Activated T-cell treated with anti-CD3 and anti-CD28 coated beads, Interleukin-2, amount 50 U/mL, for 72 hours (primary cell): Measurements from ENCODE around the gene HSPA12B. TPM values are rescaled to one million over a fixed set of nuclear protein-coding genes. Genes with fewer than 3 reads are reported as not detected.
A peak's percentile ranks its signal among the peaks of the same experiment; 100 is the strongest.
"Not testable (repeated sequence)": the region's sequence is repeated elsewhere in the genome, so short reads cannot be mapped to it uniquely, and the experiment has no call there.

Source experiments
- ATAC-seq, 2 donors: fragments of 150-1000 bp; cut with Tn5 transposase; replicated peaks in 1 of 2; 2 replicates each; pipeline ENCODE4 v1.10.0; 2021; ENCODE audit warnings: moderate library complexity in 2 of 2, mild to moderate bottlenecking in 1 of 2
- DNase-seq, 2 donors: peaks; one replicate each; pipeline ENCODE4 v3.0.0; 2021 to 2022; ENCODE audit warnings: mixed read lengths in 1 of 2
- H3K27ac Mint-ChIP-seq: one replicate; pipeline ENCODE4 v1.8.0; 2022; ENCODE audit warnings: mild to moderate bottlenecking, moderate library complexity, mixed read lengths
- H3K27me3 Mint-ChIP-seq: one replicate; pipeline ENCODE4 v1.8.0; 2022; ENCODE audit warnings: low read depth, mixed read lengths
- H3K36me3 Mint-ChIP-seq, 2 donors: one replicate each; pipeline ENCODE4 v1.8.0; 2022; ENCODE audit warnings: mixed read lengths in 2 of 2, mild to moderate bottlenecking in 1 of 2; ENCODE audit not compliant: insufficient read depth in 2 of 2
- H3K4me1 Mint-ChIP-seq: one replicate; pipeline ENCODE4 v1.8.0; 2022; ENCODE audit warnings: low read depth, mixed read lengths
- H3K4me3 Mint-ChIP-seq, 2 donors: one replicate each; pipeline ENCODE4 v1.8.0; 2022; ENCODE audit warnings: mild to moderate bottlenecking in 2 of 2, mixed read lengths in 2 of 2, moderate library complexity in 2 of 2
- H3K9me3 Mint-ChIP-seq, 2 donors: one replicate each; pipeline ENCODE4 v1.8.0; 2022; ENCODE audit warnings: mixed read lengths in 2 of 2
- total RNA-seq, 2 donors: library from RNA; stranded (reverse); gene quantifications; one replicate each; pipeline ENCODE4 v1.2.3, GENCODE V29; 2022

HSPA12B gene
- total RNA-seq, 2 donors from 2014 or later: not detected

GRCh38 chr20:3787324-3788014, 55.0 kb downstream of the HSPA12B start:
- Mint-ChIP-seq H3K4me3 (peak overlapping the region; percentile 50 to 64), H3K4me1 (peaks cover 48% of the 10 kb centered on the region), H3K9me3 (no peaks in the 10 kb centered on the region), H3K27ac (peak overlapping the region; percentile 16), H3K27me3 (no peaks in the 10 kb centered on the region), H3K36me3 (peaks cover 2% of the 10 kb centered on the region in 2 donors)
- DNase-seq (no peak), ATAC-seq (no peak)

- Mint-ChIP-seq H3K4me3 (peak overlapping the region; percentile 27 to 48), H3K36me3 (peaks cover 2% of the 10 kb centered on the region in 2 donors), H3K4me1 (peaks cover 38% of the 10 kb centered on the region), H3K27ac (no peak overlapping the region), H3K27me3 (no peaks in the 10 kb centered on the region), H3K9me3 (no peaks in the 10 kb centered on the region)
- ATAC-seq (no peak), DNase-seq (no peak)
These were observed 56.2 kb downstream of the HSPA12B start for GRCh38 chr20:3788685-3789155.

- H3K9me3 Mint-ChIP-seq, H3K27me3 Mint-ChIP-seq, H3K27ac Mint-ChIP-seq, H3K36me3 Mint-ChIP-seq, DNase-seq, ATAC-seq: not testable (repeated sequence)
- H3K4me3 Mint-ChIP-seq: peak overlapping the region; percentile 27 to 48
- peaks cover 33% of the 10 kb centered on the region for H3K4me1 Mint-ChIP-seq
These were observed 56.7 kb downstream of the HSPA12B start for GRCh38 chr20:3789201-3789600.

GRCh38 chr20:3794168-3794567, 61.7 kb downstream of the HSPA12B start:
- not testable (repeated sequence) for ATAC-seq, DNase-seq, H3K9me3 Mint-ChIP-seq, H3K27ac Mint-ChIP-seq, H3K27me3 Mint-ChIP-seq, H3K4me3 Mint-ChIP-seq
- Mint-ChIP-seq H3K4me1 (peaks cover 35% of the 10 kb centered on the region), H3K36me3 (peaks cover 2 to 12% of the 10 kb centered on the region in 2 donors)

- H3K4me3 Mint-ChIP-seq: peak overlapping the region; percentile 94 to 96
- H3K9me3 Mint-ChIP-seq: no peaks in the 10 kb centered on the region
- no peak for DNase-seq
- no peaks in the 10 kb centered on the region for H3K27me3 Mint-ChIP-seq
- peaks cover 2 to 12% of the 10 kb centered on the region in 2 donors for H3K36me3 Mint-ChIP-seq
- no peak for ATAC-seq
- peaks cover 38% of the 10 kb centered on the region for H3K4me1 Mint-ChIP-seq
- peak overlapping the region; percentile 89 for H3K27ac Mint-ChIP-seq
These were observed 62.4 kb downstream of the HSPA12B start for GRCh38 chr20:3794701-3795420.

GRCh38 chr20:3795511-3796468, 63.3 kb downstream of the HSPA12B start, which contains the start of gene CDC25B:
Gene CDC25B, plus strand, starts transcription at chr20:3796310. Its CDS starts 222 bp downstream, at chr20:3796532.
- peak; percentile 89 to 91 for DNase-seq
- Mint-ChIP-seq H3K27me3 (no peaks in the 10 kb centered on the region), H3K4me1 (peaks cover 46% of the 10 kb centered on the region), H3K27ac (peak within 1 kb of the TSS; percentile 95), H3K4me3 (peak within 1 kb of the TSS; percentile 94 to 96), H3K9me3 (no peaks in the 10 kb centered on the region), H3K36me3 (peaks cover 6 to 17% of the 10 kb centered on the region in 2 donors)
- peak; percentile 82 to 86 for ATAC-seq

- Mint-ChIP-seq H3K27me3 (no peaks in the 10 kb centered on the region), H3K27ac (peak overlapping the region; percentile 95), H3K9me3 (no peaks in the 10 kb centered on the region), H3K4me3 (peak overlapping the region; percentile 94 to 96), H3K36me3 (peaks cover 8 to 19% of the 10 kb centered on the region in 2 donors), H3K4me1 (peaks cover 52% of the 10 kb centered on the region)
- peak in 1 of 2 donors; percentile 2 for ATAC-seq
- DNase-seq: no peak
These were observed 64.2 kb downstream of the HSPA12B start for GRCh38 chr20:3796477-3797225.

- Mint-ChIP-seq H3K36me3 (peaks cover 8 to 19% of the 10 kb centered on the region in 2 donors), H3K27me3 (no peaks in the 10 kb centered on the region)
- DNase-seq: no peak
These were observed 64.7 kb downstream of the HSPA12B start for GRCh38 chr20:3797226-3797545.

GRCh38 chr20:3797592-3798372, 65.3 kb downstream of the HSPA12B start:
- ATAC-seq (peak; percentile 31 to 38), DNase-seq (peak; percentile 57 to 58)
- Mint-ChIP-seq H3K4me3 (peak overlapping the region; percentile 94 to 96), H3K9me3 (no peaks in the 10 kb centered on the region), H3K36me3 (peaks cover 10 to 24% of the 10 kb centered on the region in 2 donors), H3K4me1 (peaks cover 57% of the 10 kb centered on the region), H3K27me3 (no peaks in the 10 kb centered on the region), H3K27ac (peak overlapping the region; percentile 95)

More at GRCh38 chr20:3797226-3797545, 64.7 kb downstream of the HSPA12B start:
- H3K4me1 Mint-ChIP-seq: peaks cover 52% of the 10 kb centered on the region
- no peaks in the 10 kb centered on the region for H3K9me3 Mint-ChIP-seq
- no peak for ATAC-seq
- H3K4me3 Mint-ChIP-seq: peak overlapping the region; percentile 94 to 96
- peak overlapping the region; percentile 95 for H3K27ac Mint-ChIP-seq

GRCh38 chr20:3798373-3798768, 65.9 kb downstream of the HSPA12B start:
- Mint-ChIP-seq H3K27me3 (no peaks in the 10 kb centered on the region), H3K4me3 (peak overlapping the region; percentile 94 to 96), H3K36me3 (peaks cover 10 to 27% of the 10 kb centered on the region in 2 donors), H3K27ac (peak overlapping the region; percentile 95), H3K4me1 (peaks cover 60% of the 10 kb centered on the region), H3K9me3 (no peaks in the 10 kb centered on the region)
- DNase-seq (no peak), ATAC-seq (no peak)

- no peak for ATAC-seq
- Mint-ChIP-seq H3K27ac (peak overlapping the region; percentile 95), H3K36me3 (peaks cover 10 to 31% of the 10 kb centered on the region in 2 donors)
These were observed 66.4 kb downstream of the HSPA12B start for GRCh38 chr20:3798908-3799248.

More at GRCh38 chr20:3798908-3799248, 66.4 kb downstream of the HSPA12B start:
- Mint-ChIP-seq H3K4me1 (peaks cover 65% of the 10 kb centered on the region), H3K4me3 (peak overlapping the region; percentile 94 to 96), H3K9me3 (no peaks in the 10 kb centered on the region), H3K27me3 (no peaks in the 10 kb centered on the region)
- no peak for DNase-seq
